HG03442 (cell line): ENCODE results near the gene HCFC1R1.

ENCODE experiments used
- ATAC-seq: cut with Tn5 transposase; IDR thresholded peaks from one replicate; pipeline ENCODE4 v1.9.1; 2021; ENCODE audit warnings: mild to moderate bottlenecking, moderate library complexity; ENCODE audit not compliant: unreplicated experiment

Gene HCFC1R1

DNA sequence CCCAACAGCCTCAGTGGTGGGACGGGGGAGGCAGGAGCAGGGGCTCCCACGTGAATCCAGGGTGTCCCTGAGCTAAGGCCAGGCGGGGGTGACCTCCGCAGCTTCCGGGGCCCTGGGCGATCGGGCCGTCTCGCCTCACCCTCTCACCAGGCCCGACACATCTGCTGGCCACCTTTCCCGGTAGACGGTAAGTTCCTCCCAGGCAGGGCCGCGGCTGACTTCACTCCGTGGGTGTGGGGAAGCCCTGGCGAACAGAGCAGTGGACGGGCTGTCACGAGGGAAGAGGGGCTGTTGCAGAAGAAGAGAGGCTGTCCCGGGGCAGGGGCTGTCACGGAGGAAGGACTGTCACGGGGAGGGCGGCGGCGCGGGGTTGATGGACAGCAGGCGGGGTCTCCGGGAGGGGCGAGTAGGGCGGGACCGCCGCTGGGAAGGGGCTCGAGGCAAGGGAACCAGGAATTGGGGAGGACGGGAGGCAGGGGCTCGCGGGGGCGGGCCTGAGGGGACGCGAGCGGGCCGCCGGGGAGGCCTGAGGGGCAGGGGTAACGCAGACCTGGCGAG, 44.0 kb downstream of the HCFC1R1 start:
- ATAC-seq: peak; percentile 1

DNA sequence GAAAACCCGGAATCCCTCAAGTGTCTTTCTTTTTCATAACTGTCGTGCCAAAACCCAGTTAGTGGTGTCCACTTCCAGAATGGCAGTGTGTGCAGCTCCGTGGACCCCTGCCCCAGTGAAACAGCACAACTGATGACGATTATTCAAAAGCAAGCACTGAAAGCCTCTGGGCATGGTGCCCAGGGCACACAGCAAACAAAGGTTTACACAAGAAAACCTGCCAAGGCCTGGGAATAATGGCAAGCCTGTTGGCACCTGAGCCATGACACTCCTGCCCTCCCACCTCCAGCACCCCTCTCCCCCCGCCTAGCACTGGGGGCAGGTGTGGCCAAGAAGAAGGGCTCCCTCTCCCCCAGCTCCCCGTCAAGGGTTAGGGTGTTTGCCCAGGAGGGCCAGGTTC, 46.3 kb downstream of the HCFC1R1 start:
- ATAC-seq: no peak

DNA sequence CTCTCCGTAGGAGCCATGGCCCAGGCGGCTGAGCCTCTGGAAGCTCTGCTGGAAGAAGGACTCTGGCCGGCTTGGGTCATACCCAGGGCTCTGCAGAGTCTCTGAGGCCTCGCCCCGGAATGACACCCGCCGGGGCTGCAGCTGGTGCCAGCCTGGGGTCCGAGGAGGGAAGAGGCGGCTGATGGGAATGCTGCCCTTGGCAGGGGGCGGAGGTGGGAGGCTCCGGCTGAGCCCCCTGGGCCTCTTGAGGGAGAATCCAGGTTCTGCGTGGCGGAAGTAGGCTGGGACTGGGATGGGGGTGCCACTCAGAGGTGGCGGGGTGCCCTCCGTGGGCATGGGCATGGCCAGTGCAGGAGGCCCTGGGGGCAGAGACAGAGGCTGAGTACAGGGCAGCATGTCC, 47.1 kb downstream of the HCFC1R1 start:
- no peak for ATAC-seq

DNA sequence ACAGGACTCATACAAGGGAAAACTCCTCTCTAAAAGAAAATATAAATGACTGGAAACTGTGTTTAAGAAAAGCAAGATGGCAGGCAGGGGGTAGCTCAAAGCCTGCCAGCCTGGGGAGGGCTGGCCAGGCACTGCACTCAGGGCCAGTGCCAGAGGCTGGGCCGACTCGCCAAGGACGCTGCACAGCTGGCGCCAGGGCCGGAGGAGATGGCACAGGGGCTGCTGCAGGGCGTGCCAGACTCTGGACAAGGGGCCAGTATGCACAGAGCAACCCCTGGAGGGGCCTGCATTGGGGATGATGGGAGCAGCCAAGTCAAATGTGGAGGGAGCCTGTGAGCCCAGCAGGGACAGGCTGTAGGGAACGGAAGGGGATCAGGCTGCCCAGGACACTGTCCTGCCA, 47.5 kb downstream of the HCFC1R1 start:
- ATAC-seq: no peak

- ATAC-seq: no peak
Observed at GRCh38 chr16:2975161-2975795, 48.5 kb downstream of the HCFC1R1 start.

DNA sequence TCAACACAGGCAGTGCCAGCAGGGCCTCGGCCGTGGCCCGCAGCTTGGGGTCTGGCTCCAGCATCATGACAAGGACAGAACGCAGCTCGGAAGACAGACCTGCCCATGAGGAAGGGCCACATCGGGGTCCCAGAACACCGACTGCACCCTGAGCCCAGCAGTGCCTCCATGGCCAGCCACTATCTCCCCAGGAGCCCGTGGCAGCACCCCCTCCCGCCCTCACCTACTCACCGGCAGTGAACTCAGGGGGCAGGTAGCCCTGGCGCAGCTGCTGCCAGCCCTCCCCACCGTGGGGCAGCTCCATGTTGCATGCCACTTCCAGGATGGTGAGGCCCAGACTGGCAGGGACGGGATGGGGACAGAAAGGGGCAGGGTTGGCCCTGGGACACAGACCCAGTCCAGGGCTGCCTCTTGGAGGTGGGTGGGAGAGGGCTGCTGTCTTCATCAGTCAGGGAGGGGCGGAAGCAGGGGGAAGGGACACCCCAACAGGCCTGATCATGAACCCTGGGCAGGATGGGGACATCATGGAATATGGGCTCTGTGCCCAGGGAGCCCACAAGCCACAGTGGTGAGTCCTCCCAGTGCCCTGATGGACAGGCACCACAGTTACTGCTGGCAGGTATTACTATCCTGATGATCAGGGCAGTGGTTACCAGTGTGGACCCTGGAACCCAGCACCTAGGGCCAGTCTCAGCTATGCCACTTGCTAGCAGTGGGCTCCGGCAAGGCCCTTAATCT, 49.3 kb downstream of the HCFC1R1 start:
- no peak for ATAC-seq

DNA sequence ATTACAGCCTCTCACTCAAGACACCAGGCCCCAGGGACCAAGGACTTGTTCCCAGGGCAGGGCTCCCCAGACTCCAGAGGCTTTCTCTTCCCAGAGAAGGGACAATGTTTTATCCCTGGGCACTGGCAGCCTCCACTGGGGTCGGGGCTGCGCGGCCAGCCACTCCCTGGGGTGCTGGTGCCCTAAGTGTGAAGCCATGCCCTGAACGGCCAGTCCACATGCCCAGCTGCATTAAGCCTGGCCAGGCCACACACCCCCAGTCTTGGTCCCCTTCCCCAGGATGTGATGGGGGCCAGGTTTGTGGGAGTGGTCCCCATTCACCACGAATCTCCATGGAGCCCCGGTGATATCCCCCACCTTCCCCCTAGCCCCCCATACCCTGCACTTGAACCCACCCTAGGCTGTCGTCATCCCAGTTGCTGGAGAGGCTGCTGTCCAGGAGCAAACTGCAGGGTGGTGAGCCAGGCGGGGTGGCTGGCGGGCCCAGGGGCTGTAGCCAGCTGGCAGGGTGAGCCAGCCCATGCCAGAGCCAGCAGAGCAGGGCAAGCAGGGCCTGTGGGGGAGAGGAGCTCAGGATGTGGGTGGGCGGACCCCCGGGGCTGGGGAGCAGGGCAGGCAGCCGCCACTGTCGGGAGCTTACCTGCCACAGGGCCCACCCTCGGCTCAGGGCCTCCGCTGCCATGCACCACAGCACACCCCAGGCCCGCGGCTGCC, 50.0 kb downstream of the HCFC1R1 start:
- ATAC-seq: no peak

DNA sequence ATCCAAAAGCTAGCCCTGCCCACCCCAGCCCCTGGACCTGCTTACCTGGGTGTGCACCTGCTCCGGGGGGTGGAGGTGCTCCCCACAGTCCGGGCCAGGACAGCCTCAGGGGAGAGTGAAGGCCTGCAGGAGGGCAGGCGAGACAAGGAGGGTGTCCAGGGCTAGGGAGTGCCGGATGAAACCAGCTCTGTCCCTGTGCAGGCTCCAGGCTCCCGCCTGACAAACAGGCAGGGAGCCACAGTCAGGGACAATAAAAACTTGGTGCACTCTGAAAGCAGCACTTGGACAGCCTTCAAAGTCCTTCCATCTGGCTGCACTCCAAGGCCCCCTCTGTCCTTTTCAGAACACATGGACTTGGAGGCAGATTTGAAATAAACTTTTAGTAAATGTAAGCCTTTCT, 50.6 kb downstream of the HCFC1R1 start:
- ATAC-seq: no peak
